Stimulated activated CD8-positive, alpha-beta memory T cell treated with anti-CD3 and anti-CD28 coated beads, Interleukin-4, amount 100 ng/mL, for 1 hour (primary cell): ENCODE data around the gene ADRA2A.

Source experiments
- DNase-seq, 2 donors: peaks; one replicate each; pipeline ENCODE4 v3.0.0-alpha.2; 2020; ENCODE audit warnings: low read depth in 2 of 2, low spot score in 1 of 2

Gene ADRA2A

GRCh38 chr10:111130471-111130870 lies 53.6 kb downstream of the ADRA2A start:
- no peak for DNase-seq
